NAMALWA (cell line): Measurements from ENCODE around the gene CPN2.
A peak's percentile ranks its signal among the peaks of the same experiment; 100 is the strongest.

Experiments used
- DNase-seq: peaks from one replicate; pipeline ENCODE4 v3.0.0-alpha.2; 2015; ENCODE audit warnings: low spot score

Gene CPN2

GRCh38 chr3:194328053-194328657, 23.0 kb downstream of the CPN2 start:
- peak; percentile 50 for DNase-seq

- DNase-seq, result peak; percentile 39
These were observed 23.7 kb downstream of the CPN2 start for GRCh38 chr3:194327218-194328052.

- DNase-seq, result no peak
These were observed 24.2 kb downstream of the CPN2 start for GRCh38 chr3:194326968-194327217.

- peak; percentile 35 for DNase-seq
These were observed 24.7 kb downstream of the CPN2 start for GRCh38 chr3:194326192-194326967.

- DNase-seq, result no peak
These were observed 25.5 kb downstream of the CPN2 start for GRCh38 chr3:194325424-194326153.

GRCh38 chr3:194324823-194325327, 26.3 kb downstream of the CPN2 start:
- DNase-seq, result no peak

GRCh38 chr3:194323785-194324735, 27.1 kb downstream of the CPN2 start:
- peak; percentile 46 for DNase-seq

GRCh38 chr3:194322678-194323211, 28.4 kb downstream of the CPN2 start:
- no peak for DNase-seq

- DNase-seq, result no peak
These were observed 29.2 kb downstream of the CPN2 start for GRCh38 chr3:194321693-194322640.

- DNase-seq, result no peak
These were observed 30.3 kb downstream of the CPN2 start for GRCh38 chr3:194320744-194321243.

GRCh38 chr3:194320100-194320499, 31.0 kb downstream of the CPN2 start:
- no peak for DNase-seq

- DNase-seq, result no peak
These were observed 32.5 kb downstream of the CPN2 start for GRCh38 chr3:194318511-194319161.

GRCh38 chr3:194316918-194317317, 34.2 kb downstream of the CPN2 start:
- DNase-seq, result no peak

- DNase-seq, result no peak
These were observed 35.2 kb downstream of the CPN2 start for GRCh38 chr3:194315965-194316361.

GRCh38 chr3:194315088-194315964, 35.8 kb downstream of the CPN2 start:
- DNase-seq, result peak; percentile 81

- DNase-seq, result no peak
These were observed 36.6 kb downstream of the CPN2 start for GRCh38 chr3:194314388-194315068.
